Panc1 (cell line): ENCODE results near the gene FSD2. TPM values are rescaled to one million over a fixed set of nuclear protein-coding genes. Genes with fewer than 3 reads are reported as not detected.

Source experiments
- ATAC-seq: fragments of 200-7000 bp; cut with Tn5 transposase; 2 replicates; pipeline ENCODE4 v1.9.1; 2020; ENCODE audit warnings: mild to moderate bottlenecking, moderate library complexity
- BruUV-seq: library from RNA; stranded (reverse); fragments of 400-500 nt; replicated peaks from 2 replicates; lab custom pipeline; 2021; lab: Mats Ljungman, UMichigan
- CTCF ChIA-PET: fragments of 300-600 bp; sonication (Branson Sonifier 250); formaldehyde crosslinking; loops from one replicate; lab custom pipeline; 2022; ENCODE audit warnings: antibody characterized with exemption; lab: Charles Lee
- POLR2A ChIA-PET: fragments of 300-600 bp; sonication (Branson Sonifier 250); formaldehyde crosslinking; loops from one replicate; lab custom pipeline; 2022; ENCODE audit warnings: antibody characterized with exemption; lab: Charles Lee
- DNase-seq: peaks from one replicate; pipeline ENCODE4 v3.0.0-alpha.2; 2010; ENCODE audit warnings: low read depth, low spot score
- H3K27ac ChIP-seq: 2 replicates; pipeline ENCODE4 v1.5.1; 2011; ENCODE audit warnings: mild to moderate bottlenecking, low read length, inconsistent platforms
- H3K27me3 ChIP-seq: fragments of 200-500 bp; sonication (Bioruptor generic); 2 replicates; pipeline ENCODE4 v1.6.0; 2014; ENCODE audit warnings: low read length, inconsistent platforms; ENCODE audit not compliant: control insufficient read depth, insufficient read depth
- H3K36me3 ChIP-seq: fragments of 200-500 bp; sonication (Bioruptor generic); 2 replicates; pipeline ENCODE4 v1.5.1; 2014; ENCODE audit warnings: inconsistent platforms, mild to moderate bottlenecking, low read length, moderate library complexity; ENCODE audit not compliant: control insufficient read depth, insufficient read depth
- H3K4me1 ChIP-seq: 2 replicates; pipeline ENCODE4 v1.5.1; 2011; ENCODE audit warnings: inconsistent platforms, mild to moderate bottlenecking, low read length, moderate library complexity; ENCODE audit not compliant: control insufficient read depth, insufficient read depth
- H3K4me3 ChIP-seq, 2 experiments: 2 replicates each; pipeline ENCODE4 v1.5.1; 2011 to 2012; ENCODE audit warnings: low read depth in 2 of 2, low read length in 2 of 2, mild to moderate bottlenecking in 2 of 2, inconsistent platforms in 1 of 2, moderate library complexity in 1 of 2
- H3K9me3 ChIP-seq: fragments of 200-500 bp; sonication (Bioruptor generic); 2 replicates; pipeline ENCODE4 v1.5.1; 2014; ENCODE audit warnings: low read depth, mild to moderate bottlenecking, inconsistent platforms, low read length, moderate library complexity; ENCODE audit not compliant: control insufficient read depth, insufficient read depth
- CTCF ChIP-seq: fragments of 450-650 bp; IDR thresholded peaks from 2 replicates; pipeline ENCODE4 v1.5.1; 2017; ENCODE audit warnings: mild to moderate bottlenecking
- POLR2AphosphoS5 ChIP-seq: IDR thresholded peaks from 2 replicates; pipeline ENCODE4 v1.6.1; 2012; ENCODE audit warnings: mild to moderate bottlenecking, low read depth, low read length, moderate library complexity
- REST ChIP-seq, 2 experiments: IDR thresholded peaks; 2 replicates each; pipeline ENCODE4 v1.6.1; 2011 to 2012; ENCODE audit warnings: low read depth in 2 of 2, control low read depth in 1 of 2, low read length in 1 of 2, mild to moderate bottlenecking in 1 of 2, moderate library complexity in 1 of 2; ENCODE audit not compliant: insufficient read depth in 1 of 2
- SIN3A ChIP-seq: IDR thresholded peaks from 2 replicates; pipeline ENCODE4 v1.6.1; 2012; ENCODE audit warnings: low read depth, mild to moderate bottlenecking, low read length, moderate library complexity, borderline replicate concordance; ENCODE audit not compliant: insufficient read depth
- TCF7L2 ChIP-seq: IDR thresholded peaks from 2 replicates; pipeline ENCODE4 v1.6.1; 2011; ENCODE audit warnings: mild to moderate bottlenecking, low read depth, low read length, inconsistent platforms
- in situ Hi-C: cut with HindIII; loops from 2 replicates; pipeline ENCODE4 v1.10.0; 2016; ENCODE audit warnings: low sequenced_read_pairs, low pct_unique_long_range_greater_than_20kb
- intact Hi-C: fragments of 100-400 bp; cut with micrococcal nuclease; formaldehyde crosslinking; loops from one replicate; pipeline ENCODE4 v1.10.0; 2022; ENCODE audit not compliant: unreplicated experiment
- total RNA-seq: library from RNA; stranded (reverse); gene quantifications from one replicate; pipeline ENCODE4 v1.2.1, GENCODE V29; 2021; ENCODE audit not compliant: unreplicated experiment

The FSD2 gene
- total RNA-seq, 1 experiment from 2014 or later, result not detected

GRCh38 chr15:82789491-82789890, 16.4 kb downstream of the FSD2 start:
- ChIA-PET CTCF (no interaction called here), POLR2A (no interaction called here)
- Histone ChIP-seq H3K27me3 (no peaks in the 10 kb centered on the region; the same call in 1 of the 2 replicates), H3K4me3 (no peak overlapping the region), H3K27ac (no peak overlapping the region), H3K9me3 (no peaks in the 10 kb centered on the region), H3K36me3 (no peaks in the 10 kb centered on the region), H3K4me1 (no peaks in the 10 kb centered on the region)
- intact Hi-C loops, result no loop called here
- no TSS peak for BruUV-seq
- no peak for ATAC-seq
- TF ChIP-seq TCF7L2, result no peak
- no peak for TF ChIP-seq POLR2AphosphoS5
- no peak for TF ChIP-seq SIN3A
- TF ChIP-seq REST (IDR thresholded peaks at IDR 0.05; ENCODE audit: insufficient read depth in 1 of 2, low read depth in 2 of 2, low read length in 1 of 2), result no peak
- in situ Hi-C loops, result no loop called here
- DNase-seq, result no peak

GRCh38 chr15:82788496-82788895, 17.4 kb downstream of the FSD2 start:
- H3K27ac ChIP-seq, result no peak overlapping the region
- POLR2A ChIA-PET, result no interaction called here
- intact Hi-C loops, result no loop called here
- DNase-seq, result no peak
- no peaks in the 10 kb centered on the region; the same call in 1 of the 2 replicates for H3K27me3 ChIP-seq
- no peaks in the 10 kb centered on the region for H3K4me1 ChIP-seq
- no peak for ATAC-seq
- in situ Hi-C loops, result no loop called here
- CTCF ChIA-PET, result no interaction called here
- no peaks in the 10 kb centered on the region for H3K36me3 ChIP-seq
- H3K4me3 ChIP-seq, result no peak overlapping the region
- no TSS peak for BruUV-seq
- TF ChIP-seq TCF7L2 (no peak), CTCF (no peak), SIN3A (no peak), POLR2AphosphoS5 (no peak), REST (IDR thresholded peaks at IDR 0.05; ENCODE audit: insufficient read depth in 1 of 2, low read depth in 2 of 2, low read length in 1 of 2) (no peak)
- no peaks in the 10 kb centered on the region for H3K9me3 ChIP-seq
